Left lung (tissue), 10 donors: Measurements from ENCODE around the gene MAN1C1. TPM values are rescaled to one million over a fixed set of nuclear protein-coding genes. Genes with fewer than 3 reads are reported as not detected.

Experiments used
- ATAC-seq: fragments of 200-7000 bp; cut with Tn5 transposase; one replicate; pipeline ENCODE4 v1.9.1; 2020; ENCODE audit warnings: moderate library complexity
- DNase-seq, 4 donors: peaks; one replicate each; pipeline ENCODE4 v3.0.0-alpha.2; 2013 to 2020
- H3K27ac ChIP-seq, 2 donors: fragments of 200-600 bp; sonication (generic) in 1 of 2; one replicate each; pipeline versions ENCODE4 v1.5.0 to v1.8.0; 2020 to 2021
- H3K27me3 ChIP-seq, 2 donors: fragments of 200-600 bp; sonication (generic) in 1 of 2; one replicate each; pipeline versions ENCODE4 v1.5.0 to v1.8.0; 2020 to 2021
- H3K36me3 ChIP-seq, 2 donors: fragments of 200-600 bp; sonication (generic) in 1 of 2; one replicate each; pipeline versions ENCODE4 v1.5.0 to v1.8.0; 2020 to 2021
- H3K4me1 ChIP-seq, 2 donors: fragments of 200-600 bp; one replicate each; pipeline ENCODE4 v1.8.0; 2021
- H3K4me3 ChIP-seq, 2 donors: fragments of 200-600 bp; sonication (generic) in 1 of 2; one replicate each; pipeline versions ENCODE4 v1.5.0 to v1.8.0; 2020 to 2021; ENCODE audit warnings: mild to moderate bottlenecking in 1 of 2
- H3K9me3 ChIP-seq, 2 donors: fragments of 200-600 bp; sonication (generic) in 1 of 2; one replicate each; pipeline versions ENCODE4 v1.5.0 to v1.8.0; 2020 to 2021
- CTCF ChIP-seq, 2 donors: fragments of 200-600 bp; sonication (generic) in 1 of 2; IDR thresholded peaks; one replicate each; pipeline versions ENCODE4 v1.5.0 to v1.8.0; 2021; ENCODE audit warnings: antibody characterized with exemption in 2 of 2
- intact Hi-C, 2 donors: fragments of 100-400 bp; cut with DNase I; formaldehyde crosslinking; loops; one replicate each; pipeline versions ENCODE4 v1.11.2 to v1.14.2; 2022
- polyA plus RNA-seq, 6 donors: library from polyadenylated mRNA; unstranded; fragments of 120-200 nt; gene quantifications; one replicate each; pipeline ENCODE4 v1.2.1, GENCODE V29; 2013; ENCODE audit not compliant: insufficient read length in 6 of 6
- total RNA-seq, 2 donors: library from RNA; stranded (reverse); fragmentation: NEBNext Ultra II Directional; extraction: Animal tissue kit (Norgen Biotek cat#: 25700); gene quantifications; one replicate each; pipeline ENCODE4 v1.2.1, GENCODE V29; 2021
- donor health status: DM: no; HTN: yes; CAD: no.
- donor health status: DM: no; HTN: no; CAD: no.

The MAN1C1 gene
- total and polyA plus RNA-seq, 8 donors, result 14.9 to 20.3 (median 16.1) TPM

GRCh38 chr1:25641329-25641725 is 24.7 kb downstream of the MAN1C1 start:
- Histone ChIP-seq H3K4me3 (no peak overlapping the region), H3K36me3 (no peaks in the 10 kb centered on the region), H3K27ac (no peak overlapping the region), H3K9me3 (peaks cover 0 to 7% of the 10 kb centered on the region in 2 donors), H3K27me3 (no peaks in the 10 kb centered on the region), H3K4me1 (peaks cover 0 to 14% of the 10 kb centered on the region in 2 donors)
- TF ChIP-seq CTCF (IDR thresholded peaks at IDR 0.05), result no peak
- DNase-seq (no peak), ATAC-seq (no peak)
- intact Hi-C loops, result no loop called here

- peaks cover 0 to 14% of the 10 kb centered on the region in 2 donors for H3K4me1 ChIP-seq
- no peaks in the 10 kb centered on the region for H3K9me3 ChIP-seq
- DNase-seq (no peak), ATAC-seq (peak; percentile 39)
- TF ChIP-seq CTCF (IDR thresholded peaks at IDR 0.05), result no peak
- H3K27ac ChIP-seq, result peak overlapping the region in 1 of 2 donors; percentile 50
- H3K4me3 ChIP-seq, result no peak overlapping the region
- H3K27me3 ChIP-seq, result no peaks in the 10 kb centered on the region
- H3K36me3 ChIP-seq, result no peaks in the 10 kb centered on the region
- intact Hi-C loops, result no loop called here
These were observed 25.5 kb downstream of the MAN1C1 start for GRCh38 chr1:25641931-25642573.

- DNase-seq, result peak in 2 of 4 donors; percentile 27 to 75
- Histone ChIP-seq H3K36me3 (no peaks in the 10 kb centered on the region), H3K9me3 (no peaks in the 10 kb centered on the region), H3K27ac (peak overlapping the region in 1 of 2 donors; percentile 50), H3K4me3 (no peak overlapping the region), H3K4me1 (peaks cover 0 to 14% of the 10 kb centered on the region in 2 donors), H3K27me3 (no peaks in the 10 kb centered on the region)
- peak; percentile 65 for ATAC-seq
- intact Hi-C loops, result no loop called here
- TF ChIP-seq CTCF (IDR thresholded peaks at IDR 0.05), result no peak
These were observed 26.1 kb downstream of the MAN1C1 start for GRCh38 chr1:25642574-25643108.

GRCh38 chr1:25643929-25644328 is 27.3 kb downstream of the MAN1C1 start:
- no peak for TF ChIP-seq CTCF (IDR thresholded peaks at IDR 0.05)
- ATAC-seq, result no peak
- H3K9me3 ChIP-seq, result no peaks in the 10 kb centered on the region

GRCh38 chr1:25644962-25645361 is 28.4 kb downstream of the MAN1C1 start:
- intact Hi-C loops, result no loop called here
- Histone ChIP-seq H3K4me1 (peaks cover 4 to 14% of the 10 kb centered on the region in 2 donors), H3K4me3 (no peak overlapping the region), H3K9me3 (no peaks in the 10 kb centered on the region), H3K36me3 (no peaks in the 10 kb centered on the region), H3K27me3 (no peaks in the 10 kb centered on the region), H3K27ac (no peak overlapping the region)
- ATAC-seq (no peak), DNase-seq (no peak)
- no peak for TF ChIP-seq CTCF (IDR thresholded peaks at IDR 0.05)

More at GRCh38 chr1:25643929-25644328, 27.3 kb downstream of the MAN1C1 start:
- Histone ChIP-seq H3K4me1 (peaks cover 4 to 14% of the 10 kb centered on the region in 2 donors), H3K27ac (no peak overlapping the region), H3K4me3 (no peak overlapping the region), H3K27me3 (no peaks in the 10 kb centered on the region), H3K36me3 (no peaks in the 10 kb centered on the region)
- intact Hi-C loops, result no loop called here
- no peak for DNase-seq
